Measurements from ENCODE around the gene ZNF670. TPM values are rescaled to one million over a fixed set of nuclear protein-coding genes. Genes with fewer than 3 reads are reported as not detected.

Gene ZNF670
- total and polyA plus RNA-seq, 9 of the 15 experiments (the other 6 are each of a cell fraction or from before 2014, with no cell fraction given): 7.1 to 23.4 (median 11.8) TPM

GRCh38 chr1:247078258-247079140, at the start of gene ZNF670 (continued):
- TF ChIP-seq, protein P1, sequence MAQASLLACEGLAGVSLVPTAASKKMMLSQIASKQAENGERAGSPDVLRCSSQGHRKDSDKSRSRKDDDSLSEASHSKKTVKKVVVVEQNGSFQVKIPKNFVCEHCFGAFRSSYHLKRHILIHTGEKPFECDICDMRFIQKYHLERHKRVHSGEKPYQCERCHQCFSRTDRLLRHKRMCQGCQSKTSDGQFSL (CRISPR knock-in tag; IDR thresholded peaks at IDR 0.05): no peak
- TF ChIP-seq, protein P1 (tag; IDR thresholded peaks at IDR 0.05): no peak
- 0 out of 2 replicates have a peak, but pooled peaks have one; percentile 8 for TF ChIP-seq BHLHE40 (IDR thresholded peaks at IDR 0.05; ENCODE audit: low read length)
- TF ChIP-seq ZNF263 (CRISPR knock-in tag; IDR thresholded peaks at IDR 0.05; ENCODE audit: borderline replicate concordance): no peak
- no peak for TF ChIP-seq IRF2 (CRISPR knock-in tag; IDR thresholded peaks at IDR 0.05)
- peak; percentile 68; the same call in 1 of the 2 replicates for TF ChIP-seq HDAC2 (IDR thresholded peaks at IDR 0.05)
- TF ChIP-seq TSHZ1 (CRISPR knock-in tag; IDR thresholded peaks at IDR 0.05): no peak
- no peak for TF ChIP-seq NFXL1 (CRISPR knock-in tag; IDR thresholded peaks at IDR 0.05)
- TF ChIP-seq, protein P2, sequence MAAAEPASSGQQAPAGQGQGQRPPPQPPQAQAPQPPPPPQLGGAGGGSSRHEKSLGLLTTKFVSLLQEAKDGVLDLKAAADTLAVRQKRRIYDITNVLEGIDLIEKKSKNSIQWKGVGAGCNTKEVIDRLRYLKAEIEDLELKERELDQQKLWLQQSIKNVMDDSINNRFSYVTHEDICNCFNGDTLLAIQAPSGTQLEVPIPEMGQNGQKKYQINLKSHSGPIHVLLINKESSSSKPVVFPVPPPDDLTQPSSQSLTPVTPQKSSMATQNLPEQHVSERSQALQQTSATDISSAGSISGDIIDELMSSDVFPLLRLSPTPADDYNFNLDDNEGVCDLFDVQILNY (CRISPR knock-in tag; IDR thresholded peaks at IDR 0.05): peak; percentile 72; the same call in 1 of the 2 replicates
- no peak for TF ChIP-seq ZNF184 (CRISPR knock-in tag; IDR thresholded peaks at IDR 0.05)
- TF ChIP-seq FIP1L1 (IDR thresholded peaks at IDR 0.05; ENCODE audit: low read depth, low read length, poor library complexity, severe bottlenecking): peak; percentile 66
- no peak for TF ChIP-seq ETS2 (tag; IDR thresholded peaks at IDR 0.05; ENCODE audit: borderline replicate concordance, poor library complexity, severe bottlenecking)
- TF ChIP-seq RBM39 (optimal IDR thresholded peaks at IDR 0.05; ENCODE audit: low read depth, low read length): no peak
- peak; percentile 76 for TF ChIP-seq SMAD4 (CRISPR knock-in tag; conservative IDR thresholded peaks at IDR 0.05)
- no peak for TF ChIP-seq ZNF408 (CRISPR knock-in tag; IDR thresholded peaks at IDR 0.05; ENCODE audit: low read depth)
- no peak for TF ChIP-seq SIRT6 (IDR thresholded peaks at IDR 0.05; ENCODE audit: low read depth, low read length)
- TF ChIP-seq RAD21 (CRISPR knock-in tag; conservative IDR thresholded peaks at IDR 0.05 in 1 of 2, IDR thresholded peaks at IDR 0.05 in 1 of 2): peak in 1 of 2 experiments; percentile 51; a peak in 2 of 4 replicates
- no peak for TF ChIP-seq NR1H2 (CRISPR knock-in tag; IDR thresholded peaks at IDR 0.05)
- TF ChIP-seq RBFOX2 (IDR thresholded peaks at IDR 0.05; ENCODE audit: low read depth, low read length): peak; percentile 99
- TF ChIP-seq, protein P3, sequence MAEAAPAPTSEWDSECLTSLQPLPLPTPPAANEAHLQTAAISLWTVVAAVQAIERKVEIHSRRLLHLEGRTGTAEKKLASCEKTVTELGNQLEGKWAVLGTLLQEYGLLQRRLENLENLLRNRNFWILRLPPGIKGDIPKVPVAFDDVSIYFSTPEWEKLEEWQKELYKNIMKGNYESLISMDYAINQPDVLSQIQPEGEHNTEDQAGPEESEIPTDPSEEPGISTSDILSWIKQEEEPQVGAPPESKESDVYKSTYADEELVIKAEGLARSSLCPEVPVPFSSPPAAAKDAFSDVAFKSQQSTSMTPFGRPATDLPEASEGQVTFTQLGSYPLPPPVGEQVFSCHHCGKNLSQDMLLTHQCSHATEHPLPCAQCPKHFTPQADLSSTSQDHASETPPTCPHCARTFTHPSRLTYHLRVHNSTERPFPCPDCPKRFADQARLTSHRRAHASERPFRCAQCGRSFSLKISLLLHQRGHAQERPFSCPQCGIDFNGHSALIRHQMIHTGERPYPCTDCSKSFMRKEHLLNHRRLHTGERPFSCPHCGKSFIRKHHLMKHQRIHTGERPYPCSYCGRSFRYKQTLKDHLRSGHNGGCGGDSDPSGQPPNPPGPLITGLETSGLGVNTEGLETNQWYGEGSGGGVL (CRISPR knock-in tag; IDR thresholded peaks at IDR 0.05): no peak

Measured in K562 (cell line).